HG02678 (cell line): ENCODE results near the gene DAZAP1.
A peak's percentile ranks its signal among the peaks of the same experiment; 100 is the strongest.

Experiments used
- ATAC-seq: cut with Tn5 transposase; IDR thresholded peaks from one replicate; pipeline ENCODE4 v1.9.1; 2021; ENCODE audit warnings: mild to moderate bottlenecking, moderate library complexity; ENCODE audit not compliant: unreplicated experiment

DAZAP1 gene

DNA sequence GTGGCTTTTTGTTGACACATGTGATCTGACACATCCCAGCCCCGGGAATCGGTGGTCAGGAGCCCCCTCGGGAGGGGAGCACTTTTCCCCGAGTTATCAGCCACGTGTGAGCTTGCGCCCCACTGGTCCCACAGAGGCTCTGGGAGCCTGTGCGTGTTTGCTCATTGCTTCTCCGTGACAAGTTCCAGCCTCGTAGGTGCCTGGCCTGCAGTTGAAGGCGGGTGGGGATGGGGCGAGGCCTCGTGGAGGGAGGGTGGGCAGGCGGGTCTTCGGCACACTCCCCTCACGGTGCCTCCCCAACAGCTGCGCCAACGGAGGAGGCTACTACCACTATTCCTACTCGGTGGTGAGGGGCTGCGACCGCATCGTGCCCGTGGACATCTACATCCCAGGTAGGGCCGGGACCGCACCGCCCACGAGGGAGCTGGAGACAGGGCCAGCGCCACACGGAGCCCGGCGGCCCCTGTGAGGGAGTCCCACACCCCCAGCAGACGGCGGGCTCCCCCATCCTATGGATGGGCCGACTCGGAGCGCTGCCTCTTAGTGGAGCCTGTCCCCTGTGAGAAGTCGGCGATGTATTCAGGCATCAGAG lies 14.4 kb upstream of the DAZAP1 start:
- no peak for ATAC-seq

DNA sequence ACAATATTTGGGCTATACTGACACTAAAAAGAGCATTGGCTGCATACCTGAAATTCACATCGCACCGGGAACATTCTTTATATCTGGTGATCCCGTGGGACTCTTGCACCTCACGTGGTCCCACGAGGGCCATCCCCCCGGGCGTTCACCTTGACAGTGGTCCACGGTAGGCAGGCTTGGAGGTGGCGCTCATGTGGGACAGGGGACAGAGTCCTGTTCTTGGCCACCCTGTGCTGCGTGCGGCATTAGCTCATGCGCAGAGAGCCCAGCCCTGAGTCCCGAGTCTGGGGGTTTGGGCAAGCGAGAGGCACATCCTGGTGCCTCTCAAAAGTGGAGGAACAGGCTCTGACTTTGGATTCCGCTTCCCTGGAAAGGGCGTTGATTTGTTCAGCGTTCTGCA lies 13.5 kb upstream of the DAZAP1 start:
- ATAC-seq, result no peak

DNA sequence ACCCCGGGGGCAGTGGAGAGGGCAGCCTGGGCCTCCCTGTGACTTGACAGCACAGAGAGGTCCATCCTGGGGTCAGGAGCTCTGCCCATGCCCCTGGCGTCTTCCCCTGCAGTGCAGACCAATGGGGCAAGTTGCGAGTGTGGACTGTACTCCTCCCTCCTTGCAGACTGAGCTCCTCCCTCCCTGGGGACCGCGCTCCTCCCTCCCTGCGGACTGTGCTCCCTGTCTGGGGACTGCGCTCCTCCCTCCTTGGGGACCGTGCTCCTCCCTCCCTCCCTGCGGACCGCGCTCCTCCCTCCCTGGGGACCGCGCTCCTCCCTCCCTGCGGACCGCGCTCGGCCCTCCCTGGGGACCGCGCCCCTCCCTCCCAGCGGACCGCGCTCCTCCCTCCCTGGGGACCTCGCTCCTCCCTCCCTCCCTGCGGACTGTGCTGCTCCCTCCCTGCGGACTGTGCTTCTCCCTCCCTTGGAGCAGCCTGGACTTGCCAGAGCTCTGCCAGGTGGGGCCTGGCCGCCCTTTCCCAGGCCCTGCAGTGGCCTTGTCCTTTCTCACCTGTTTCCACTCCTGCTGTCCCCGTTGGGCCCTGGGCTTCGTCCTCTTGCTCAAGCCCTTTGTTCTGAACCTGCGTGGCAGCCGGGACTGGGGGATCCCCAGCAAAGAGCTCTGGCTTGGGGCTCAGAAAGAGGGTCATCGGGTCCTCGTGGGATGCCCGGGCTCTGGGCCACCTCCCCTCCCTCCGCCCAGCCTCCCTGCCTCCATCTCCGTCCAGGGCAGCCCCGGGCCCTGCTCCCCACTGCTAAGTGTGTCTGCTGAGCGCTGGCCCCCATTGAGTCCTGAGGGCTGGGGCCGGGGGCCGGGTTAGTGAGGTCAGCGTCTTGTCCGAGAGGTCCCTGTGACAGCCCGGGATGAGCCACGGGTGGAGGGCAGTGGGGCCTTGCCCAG lies 12.9 kb upstream of the DAZAP1 start:
- no peak for ATAC-seq

DNA sequence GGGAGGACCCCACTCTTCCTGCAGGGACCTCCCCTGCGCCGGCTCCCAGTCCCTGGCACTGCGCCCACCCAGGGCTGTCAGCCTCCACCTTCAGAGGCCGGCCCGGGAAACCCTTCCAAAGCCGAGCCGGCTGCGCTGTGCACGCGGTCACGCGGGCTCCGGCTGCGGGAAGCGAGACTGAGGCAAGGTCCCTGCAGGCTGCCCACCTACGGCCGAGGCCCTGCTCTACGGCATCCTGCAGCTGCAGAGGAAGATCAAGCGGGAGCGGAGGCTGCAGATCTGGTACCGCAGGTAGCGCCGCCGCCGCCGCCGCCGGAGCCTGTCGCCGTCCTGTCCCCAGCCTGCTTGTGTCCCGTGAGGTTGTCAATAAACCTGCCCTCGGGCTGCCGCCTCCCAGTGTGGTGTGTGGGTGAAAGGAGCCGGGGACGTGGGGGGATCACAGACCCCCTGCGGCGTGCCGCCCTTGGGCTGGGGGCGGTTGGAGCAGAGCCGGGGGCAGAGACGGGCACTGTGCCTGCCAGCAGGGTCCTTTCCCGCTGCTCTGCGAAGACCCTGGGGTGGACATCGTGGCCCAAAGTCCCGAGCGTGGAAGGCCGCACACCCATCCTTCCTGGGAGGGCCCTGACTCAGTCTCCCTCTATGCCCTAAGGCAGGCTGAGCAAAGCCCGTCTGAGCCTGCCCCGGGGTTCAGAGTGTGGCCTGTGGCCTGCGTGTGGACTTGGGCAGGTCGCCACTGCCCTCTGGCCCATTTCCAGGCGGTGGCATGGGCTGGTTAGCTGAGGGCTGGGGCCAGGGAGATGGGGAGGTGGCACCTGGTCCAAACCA lies 12.0 kb upstream of the DAZAP1 start:
- no peak for ATAC-seq

DNA sequence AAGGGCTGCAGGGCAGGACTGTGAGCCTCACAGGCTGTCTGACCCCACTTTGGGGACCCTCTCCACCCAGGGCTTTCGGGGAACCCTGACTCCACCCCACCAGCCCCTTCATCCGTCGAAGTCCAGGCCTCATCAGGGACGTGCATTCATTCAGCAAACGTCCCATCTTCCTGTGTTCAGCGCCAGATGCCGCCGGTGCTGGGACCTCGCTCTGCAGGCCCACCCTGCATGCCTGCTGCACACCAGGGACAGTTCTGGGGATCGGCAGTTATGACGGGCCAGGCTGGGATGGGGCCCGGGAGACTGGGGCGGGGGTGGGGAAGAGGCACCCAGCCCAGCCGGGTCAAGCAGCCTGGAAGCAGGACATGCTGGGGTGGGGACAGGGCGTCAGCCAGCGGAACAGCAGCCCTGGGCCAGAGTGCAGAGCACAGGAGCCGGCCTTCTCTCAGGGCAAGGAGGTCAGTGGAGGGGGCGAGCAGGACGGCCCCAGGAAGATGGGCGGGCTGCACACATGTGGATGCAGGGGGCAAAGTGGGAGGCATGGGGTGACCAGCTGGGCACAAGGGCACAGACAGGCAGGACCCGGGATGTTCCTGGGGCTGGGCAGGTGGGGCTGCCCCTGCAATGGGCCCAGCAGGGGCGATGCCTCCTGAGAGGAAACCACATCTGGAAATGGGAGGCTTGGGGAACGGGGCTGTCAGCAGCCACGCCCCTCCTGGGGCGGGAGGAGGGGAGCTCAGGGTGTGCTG lies 11.2 kb upstream of the DAZAP1 start:
- no peak for ATAC-seq

DNA sequence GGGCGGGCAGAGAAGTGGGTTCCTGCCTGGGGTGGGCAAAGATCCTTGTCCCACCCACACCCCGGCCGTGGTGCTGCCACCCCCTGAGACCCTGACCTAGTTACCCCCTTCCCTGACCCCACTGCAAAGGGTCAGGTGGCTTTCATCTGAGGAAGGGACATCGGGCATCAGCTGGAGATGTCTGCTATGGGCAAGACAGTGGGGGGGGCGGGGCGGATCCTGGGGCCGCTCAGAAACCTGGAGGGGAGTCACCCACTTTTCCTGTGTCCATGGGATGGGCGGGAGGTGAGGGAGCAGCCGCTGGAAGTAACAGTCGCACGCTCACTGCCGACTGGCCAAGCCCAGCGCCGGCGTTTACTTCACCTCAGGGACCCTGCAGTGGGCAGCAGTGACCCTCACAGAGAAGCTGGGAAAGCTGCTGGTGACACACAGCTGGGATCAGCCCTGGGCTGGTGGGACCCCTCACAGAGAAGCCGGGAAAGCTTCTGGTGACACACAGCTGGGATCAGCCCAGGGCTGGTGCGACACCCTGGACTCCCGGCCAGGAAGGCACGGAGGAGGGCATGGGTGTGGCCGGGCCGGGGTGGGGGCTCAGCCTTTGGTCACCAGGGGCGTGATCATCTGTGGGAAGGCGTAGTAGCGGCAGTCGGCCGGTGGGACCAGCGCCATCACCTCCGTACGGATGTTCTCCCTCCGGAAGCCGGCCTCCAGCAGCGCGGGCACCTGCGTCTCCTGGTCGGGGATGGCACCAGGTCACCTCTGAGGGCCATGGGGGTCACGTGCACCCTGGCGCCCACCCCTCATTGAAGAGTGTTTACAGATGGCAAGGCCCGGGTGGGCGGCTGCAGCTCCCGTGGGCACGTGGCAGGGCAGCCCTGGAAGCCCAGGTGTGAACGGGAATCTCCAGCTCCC lies 10.4 kb upstream of the DAZAP1 start:
- ATAC-seq, result no peak

DNA sequence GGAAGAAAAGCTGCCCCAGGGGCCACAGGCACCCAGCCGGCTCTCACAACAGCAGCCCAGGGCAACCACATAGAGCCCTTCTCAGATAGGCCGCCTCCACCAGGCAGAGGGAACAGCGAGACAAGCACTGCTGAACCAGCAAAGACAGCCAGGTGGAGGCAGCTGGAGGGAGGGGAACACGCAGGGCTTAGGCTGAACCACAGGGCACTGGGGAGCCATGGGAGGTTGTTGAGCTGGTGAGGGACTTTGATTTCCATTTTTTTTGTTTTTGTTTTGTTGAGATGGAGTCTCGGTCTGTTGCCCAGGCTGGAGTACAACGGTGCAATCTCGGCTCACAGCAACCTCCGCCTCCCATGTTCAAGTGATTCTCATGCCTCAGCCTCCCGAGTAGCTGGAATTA lies 9.5 kb upstream of the DAZAP1 start:
- ATAC-seq, result no peak

DNA sequence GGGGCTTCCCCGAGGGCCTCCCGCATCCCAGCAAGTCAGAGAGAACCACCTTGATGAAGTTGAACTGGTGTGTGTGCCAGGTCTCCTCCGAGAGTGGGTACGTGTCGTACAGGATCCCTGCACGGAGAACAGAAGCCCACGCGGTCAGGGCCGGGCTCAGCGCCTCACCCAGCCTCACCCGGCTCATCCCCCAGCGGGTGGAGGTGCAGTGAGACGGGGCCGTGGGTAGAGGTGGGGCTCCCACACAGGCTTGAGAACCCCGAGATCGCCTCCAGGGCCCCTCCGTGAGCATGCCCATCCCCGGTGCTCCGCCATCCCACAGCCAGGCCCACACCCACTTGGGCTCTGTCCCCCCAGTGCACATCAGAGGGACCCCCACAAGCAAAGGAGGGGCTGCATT lies 8.3 kb upstream of the DAZAP1 start:
- no peak for ATAC-seq

DNA sequence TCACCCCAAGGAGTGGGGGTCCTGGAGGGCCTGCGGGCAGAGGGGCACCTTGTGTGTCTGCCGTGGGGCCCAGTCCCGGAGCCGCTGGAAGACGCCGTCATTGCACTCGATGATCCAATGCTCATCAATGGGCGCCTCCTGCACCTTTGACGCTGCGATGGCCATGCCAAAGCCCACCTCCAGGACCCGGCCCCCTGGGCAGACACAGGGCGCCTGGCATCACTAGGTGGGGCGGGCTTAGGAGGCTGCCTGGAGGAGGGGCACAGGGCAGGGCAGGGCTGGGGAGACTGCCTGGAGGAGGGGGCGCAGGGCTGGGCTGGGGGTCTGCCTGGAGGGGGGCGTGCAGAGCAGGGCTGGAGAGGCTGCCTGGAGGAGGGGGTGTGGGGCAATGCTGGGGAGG lies 7.6 kb upstream of the DAZAP1 start:
- ATAC-seq, result no peak

DNA sequence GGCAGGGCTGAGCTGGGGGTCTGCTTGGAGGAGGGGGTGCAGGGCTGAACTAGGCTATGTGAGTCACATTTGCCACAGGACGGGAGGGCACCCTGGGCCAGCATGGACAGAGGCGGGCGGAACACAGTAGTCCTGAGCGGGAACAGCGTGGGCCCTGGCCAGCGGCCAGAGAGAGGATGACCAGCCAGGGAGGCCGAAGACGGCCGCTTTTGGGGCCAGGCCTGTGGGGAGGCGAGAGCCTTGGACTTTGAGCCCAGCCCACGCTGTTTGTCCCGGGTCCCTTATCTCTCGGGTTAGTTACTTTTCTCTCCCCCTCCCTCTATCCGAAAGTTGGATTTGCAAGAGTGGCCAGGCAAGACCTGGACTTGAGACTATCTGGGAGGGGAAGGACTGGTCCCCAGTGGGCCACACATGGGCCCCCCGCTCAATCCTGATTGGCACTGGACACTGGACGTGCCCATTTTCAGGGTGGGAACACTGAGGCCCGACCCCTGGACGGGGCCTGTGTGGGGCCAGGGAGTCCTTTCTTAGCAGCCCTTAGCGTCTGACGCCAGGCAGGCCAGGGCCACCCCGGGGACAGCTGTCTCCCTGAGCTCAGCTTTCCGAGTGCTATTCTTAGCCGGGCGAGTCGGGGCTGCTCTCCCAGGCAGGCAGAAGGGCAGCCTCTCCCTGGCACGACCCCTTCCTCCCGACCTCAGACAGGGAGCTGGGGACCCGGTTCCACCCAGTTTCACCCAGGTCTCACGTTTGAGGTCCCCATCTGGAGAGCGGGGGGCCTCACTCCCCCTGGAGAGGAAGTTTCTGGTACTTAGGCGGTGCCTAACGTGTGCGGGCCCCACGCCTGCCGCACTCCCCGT lies 6.9 kb upstream of the DAZAP1 start:
- ATAC-seq, result no peak

DNA sequence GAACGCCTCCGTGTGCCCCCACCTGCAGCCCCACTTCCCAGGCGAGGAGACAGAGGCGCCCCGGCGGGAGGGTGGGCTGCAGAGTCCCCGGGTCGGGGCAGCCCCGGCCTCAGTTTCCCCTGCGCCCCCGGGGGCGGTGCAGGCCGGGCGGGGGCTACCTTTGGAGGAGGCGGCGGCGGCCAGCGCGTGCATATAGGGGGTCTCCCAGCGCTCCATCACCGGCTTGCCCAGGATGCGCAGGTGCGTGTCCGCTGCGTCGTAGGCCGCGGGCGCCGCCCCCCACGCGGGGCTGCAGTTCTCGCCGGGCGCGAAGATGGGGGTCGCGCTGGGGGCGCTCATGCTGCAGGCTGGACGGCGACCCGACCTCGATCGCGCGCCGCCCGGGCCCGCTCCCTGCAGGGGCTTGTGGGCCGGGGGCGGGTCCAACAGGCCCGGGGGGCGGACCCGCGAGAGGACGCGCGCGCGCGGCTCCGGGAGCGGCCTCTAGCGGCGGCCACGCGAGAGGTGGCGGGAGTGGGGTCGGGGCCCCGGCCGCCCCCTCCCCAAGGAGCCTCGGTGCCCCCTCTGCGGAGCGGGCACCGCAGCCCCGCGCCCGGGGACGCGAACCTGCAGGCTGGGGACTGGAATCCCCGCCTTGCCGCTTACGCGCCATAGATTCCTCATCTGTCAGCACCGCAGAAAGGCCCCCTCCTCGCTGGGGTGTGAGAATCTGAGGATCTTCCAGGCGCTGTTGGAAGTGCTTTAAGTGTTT lies 6.1 kb upstream of the DAZAP1 start, which contains the start of gene GAMT:
Gene GAMT, minus strand, starts transcription at position 405 of the 751 bp plus-strand sequence. Its CDS starts 66 bp downstream, at position 339.
- no peak for ATAC-seq

DNA sequence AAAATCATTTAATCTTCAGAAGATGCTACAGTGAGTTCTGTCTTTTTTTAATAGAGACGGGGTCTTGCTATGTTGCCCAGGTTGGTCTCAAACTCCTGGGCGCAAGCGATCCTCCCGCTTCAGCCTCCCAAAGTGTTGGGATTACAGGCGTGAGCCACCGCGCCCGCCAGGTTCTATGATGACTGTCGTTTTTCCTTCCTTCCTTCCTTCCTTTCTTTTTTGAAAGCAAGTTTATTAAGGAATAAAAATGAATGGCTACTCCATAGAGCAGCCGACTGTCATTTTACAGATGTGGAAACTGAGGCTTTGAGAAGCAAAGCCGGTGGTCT lies 5.5 kb upstream of the DAZAP1 start:
- ATAC-seq, result no peak

DNA sequence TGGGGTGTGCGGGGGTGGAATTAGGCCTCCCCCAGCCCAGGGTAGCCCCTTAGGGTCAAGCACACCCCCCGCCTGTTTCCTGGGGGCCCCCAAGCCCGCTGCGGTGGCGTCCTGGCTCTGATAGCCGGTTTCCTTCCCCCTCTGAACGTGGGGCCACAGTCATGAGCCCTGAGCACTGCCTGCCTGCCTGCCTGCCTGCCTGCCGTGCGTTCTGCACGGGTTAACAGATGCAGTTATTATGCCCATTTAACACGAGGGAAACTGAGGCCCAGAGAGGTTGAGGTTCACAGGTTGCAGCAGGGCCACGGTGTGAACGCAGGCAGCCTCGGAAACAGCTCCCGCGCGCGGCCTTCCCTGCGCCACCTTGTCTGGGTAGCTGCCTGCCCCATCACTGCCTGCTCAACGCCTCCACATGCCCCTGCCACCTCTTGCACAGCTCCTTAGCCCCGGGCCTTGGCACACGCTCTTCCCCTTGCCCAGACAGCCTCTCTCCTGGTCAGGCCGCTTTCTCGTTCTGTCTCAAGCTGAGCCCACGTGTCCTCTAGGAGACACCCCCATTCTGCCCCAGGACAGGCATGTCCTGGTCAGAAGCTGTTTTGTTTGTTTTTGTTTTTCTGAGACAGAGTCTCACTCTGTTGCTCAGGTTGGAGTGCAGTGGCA lies 4.8 kb upstream of the DAZAP1 start:
- no peak for ATAC-seq

DNA sequence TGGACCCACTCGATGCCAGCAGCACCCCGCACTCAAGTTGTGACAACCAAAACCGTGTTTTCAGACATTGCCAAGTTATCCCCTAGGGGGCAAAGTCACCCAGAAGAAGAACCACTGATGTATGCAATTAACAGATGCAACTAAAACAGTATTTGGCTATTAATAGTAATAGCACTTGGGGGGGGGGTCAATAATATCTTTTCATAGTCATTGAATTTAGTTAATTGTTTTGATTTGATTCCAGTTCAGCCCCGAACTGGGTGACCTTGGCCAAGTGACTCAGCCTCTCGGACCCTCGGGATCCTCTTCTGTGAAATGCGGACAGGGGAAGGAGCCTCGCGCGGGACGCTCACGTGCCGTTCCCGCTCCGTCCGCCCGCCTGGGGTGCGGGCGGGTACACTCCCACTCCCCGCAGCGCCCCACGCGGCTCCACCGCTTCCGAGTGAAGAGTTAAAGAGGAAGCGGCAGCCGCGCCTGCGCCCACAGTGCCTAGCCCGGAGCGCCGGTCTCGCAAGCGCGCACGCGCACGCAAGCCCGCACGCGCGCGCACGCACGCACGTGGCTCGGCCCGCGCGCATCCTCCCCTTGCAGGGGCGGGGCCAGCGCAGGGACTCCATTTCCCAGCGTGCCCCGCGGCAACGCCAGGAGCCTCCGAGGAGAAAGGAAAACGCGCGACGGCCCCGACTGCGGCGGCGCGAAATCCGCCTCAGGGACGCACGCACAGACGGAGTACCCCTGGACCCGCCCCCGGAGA lies 435 bp upstream of the DAZAP1 start:
- peak; percentile 84 for ATAC-seq

DNA sequence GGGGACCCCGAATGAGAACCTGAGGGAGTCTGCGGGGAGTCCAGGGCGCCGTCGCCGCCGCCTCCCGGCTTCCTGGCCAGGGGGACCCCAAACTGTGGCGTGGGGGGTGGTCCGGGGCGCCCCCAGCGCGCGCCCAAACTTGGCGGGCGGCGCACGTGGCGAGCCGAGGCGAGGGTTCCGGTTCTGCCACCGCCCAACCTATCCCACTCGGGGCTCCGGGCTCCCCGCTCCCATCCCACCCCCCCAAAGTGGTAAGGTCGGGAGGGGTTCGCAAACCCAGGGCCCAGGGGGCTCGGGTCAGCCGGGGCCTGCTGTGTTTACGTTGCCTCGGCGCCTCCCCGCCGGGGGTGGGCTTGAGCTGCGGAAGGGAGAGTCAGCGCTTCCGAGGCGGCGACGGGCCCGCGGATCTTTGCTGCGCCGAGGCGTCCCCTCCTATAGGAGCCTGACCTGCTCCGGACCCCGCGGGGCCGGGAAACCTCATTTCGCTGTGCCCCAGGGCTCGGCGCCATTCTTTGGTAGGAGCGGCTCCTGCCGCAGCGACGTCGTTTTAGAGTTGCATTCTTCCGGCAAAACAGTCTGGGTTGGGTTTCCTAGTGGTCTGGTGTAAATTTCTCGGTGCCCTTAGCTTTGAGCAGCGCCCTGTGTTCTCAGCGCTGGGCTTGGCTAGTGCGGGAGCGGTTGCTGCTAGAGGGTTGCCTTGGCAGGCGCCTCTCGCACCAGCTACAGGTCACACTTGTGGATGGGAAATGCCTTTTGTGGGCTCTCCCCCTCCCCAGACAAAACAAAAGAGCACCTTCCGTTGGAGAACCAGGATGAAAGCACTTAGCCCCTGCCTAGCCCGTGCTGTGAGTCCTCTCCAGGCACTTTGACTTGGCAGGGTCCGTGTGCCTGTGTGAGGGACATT lies 1.2 kb downstream of the DAZAP1 start:
- ATAC-seq, result no peak
